ENCODE data around the gene PSMG2. TPM values are rescaled to one million over a fixed set of nuclear protein-coding genes. Genes with fewer than 3 reads are reported as not detected.
A peak's percentile ranks its signal among the peaks of the same experiment; 100 is the strongest.

The PSMG2 gene
- total and polyA plus RNA-seq, 9 of the 15 experiments (the other 6 are each of a cell fraction or from before 2014, with no cell fraction given) = 59.9 to 271 (median 111) TPM

- TF ChIP-seq MCM2 (IDR thresholded peaks at IDR 0.05; ENCODE audit: low read depth) = no peak
- peak; percentile 80 to 93 for TF ChIP-seq MNT (conservative IDR thresholded peaks at IDR 0.05)
- 0 out of 2 replicates have a peak, but pooled peaks have one; percentile 34 for TF ChIP-seq FOXK1 (CRISPR knock-in tag; IDR thresholded peaks at IDR 0.05; ENCODE audit: borderline replicate concordance)
- peak; percentile 31; the same call in 1 of the 2 replicates for TF ChIP-seq NCOR1 (IDR thresholded peaks at IDR 0.05)
- TF ChIP-seq BCOR (IDR thresholded peaks at IDR 0.05) = no peak
- peak; percentile 50 for TF ChIP-seq BRD9 (IDR thresholded peaks at IDR 0.05; ENCODE audit: low read depth, partially characterized antibody)
- no peak for TF ChIP-seq MEIS2 (IDR thresholded peaks at IDR 0.05; ENCODE audit: partially characterized antibody)
- no peak for TF ChIP-seq HSF4 (CRISPR knock-in tag; IDR thresholded peaks at IDR 0.05; ENCODE audit: borderline replicate concordance)
- peak; percentile 99 for TF ChIP-seq POLR2G (IDR thresholded peaks at IDR 0.05; ENCODE audit: low read depth, low read length)
- no peak for TF ChIP-seq ELK1 (CRISPR knock-in tag; IDR thresholded peaks at IDR 0.05)
- 0 out of 2 replicates have a peak, but pooled peaks have one; percentile 24 for TF ChIP-seq ZBTB40 (IDR thresholded peaks at IDR 0.05)
- no peak for TF ChIP-seq ZBTB40 (CRISPR knock-in tag; IDR thresholded peaks at IDR 0.05)
- TF ChIP-seq KDM1A (IDR thresholded peaks at IDR 0.05) = no peak
- TF ChIP-seq TEAD1 (CRISPR knock-in tag; IDR thresholded peaks at IDR 0.05) = peak in 1 of 2 experiments; percentile 50; a peak in 2 of 4 replicates
- TF ChIP-seq BACH1 (tag; IDR thresholded peaks at IDR 0.05) = no peak
- TF ChIP-seq ETV5 (CRISPR knock-in tag; IDR thresholded peaks at IDR 0.05; ENCODE audit: low read depth) = peak; percentile 52; the same call in 1 of the 2 replicates
These were observed at the start of gene PSMG2, which contains the start of gene CEP76 (continued) for GRCh38 chr18:12702221-12703095.

Data from K562 (cell line).